ENCODE data around the gene C10orf143.
"Not testable (repeated sequence)": the region's sequence is repeated elsewhere in the genome, so short reads cannot be mapped to it uniquely, and the experiment has no call there.

C10orf143 gene

GRCh38 chr10:130029209-130029608, 81.4 kb downstream of the C10orf143 start:
- no peak for DNase-seq (ENCODE audit: low read depth)

GRCh38 chr10:130028465-130028819, 82.2 kb downstream of the C10orf143 start:
- DNase-seq (ENCODE audit: low read depth), result no peak

GRCh38 chr10:130027716-130028464, 82.7 kb downstream of the C10orf143 start:
- DNase-seq (ENCODE audit: low read depth), result no peak

- no peak for DNase-seq (ENCODE audit: low read depth)
Observed at GRCh38 chr10:130026670-130027456, 83.8 kb downstream of the C10orf143 start.

- no peak for DNase-seq (ENCODE audit: low read depth)
Observed at GRCh38 chr10:130025811-130026485, 84.7 kb downstream of the C10orf143 start.

- DNase-seq (ENCODE audit: low read depth), result no peak
Observed at GRCh38 chr10:130025326-130025725, 85.3 kb downstream of the C10orf143 start.

- DNase-seq (ENCODE audit: low read depth), result no peak
Observed at GRCh38 chr10:130024779-130025325, 85.8 kb downstream of the C10orf143 start.

- DNase-seq (ENCODE audit: low read depth), result not testable (repeated sequence)
Observed at GRCh38 chr10:130024326-130024725, 86.3 kb downstream of the C10orf143 start.

- no peak for DNase-seq (ENCODE audit: low read depth)
Observed at GRCh38 chr10:130023454-130024230, 87.0 kb downstream of the C10orf143 start.

GRCh38 chr10:130022511-130023299, 87.9 kb downstream of the C10orf143 start:
- DNase-seq (ENCODE audit: low read depth), result no peak

GRCh38 chr10:130022086-130022485, 88.5 kb downstream of the C10orf143 start:
- DNase-seq (ENCODE audit: low read depth), result no peak

GRCh38 chr10:130021383-130021950, 89.2 kb downstream of the C10orf143 start:
- no peak for DNase-seq (ENCODE audit: low read depth)

- no peak for DNase-seq (ENCODE audit: low read depth)
Observed at GRCh38 chr10:130020651-130021382, 89.8 kb downstream of the C10orf143 start.

- no peak for DNase-seq (ENCODE audit: low read depth)
Observed at GRCh38 chr10:130018730-130019185, 91.9 kb downstream of the C10orf143 start.

- DNase-seq (ENCODE audit: low read depth), result no peak
Observed at GRCh38 chr10:130018265-130018664, 92.4 kb downstream of the C10orf143 start.

GRCh38 chr10:130017631-130018022, 93.0 kb downstream of the C10orf143 start:
- no peak for DNase-seq (ENCODE audit: low read depth)

GRCh38 chr10:130016993-130017630, 93.5 kb downstream of the C10orf143 start:
- DNase-seq (ENCODE audit: low read depth), result no peak

- no peak for DNase-seq (ENCODE audit: low read depth)
Observed at GRCh38 chr10:130016095-130016494, 94.5 kb downstream of the C10orf143 start.

GRCh38 chr10:130015075-130015695, 95.4 kb downstream of the C10orf143 start:
- no peak for DNase-seq (ENCODE audit: low read depth)

Data from activated T-cell treated with anti-CD3 and anti-CD28 coated beads for 24 hours (primary cell).